HepG2 (cell line): ENCODE data around the gene PDLIM7. TPM values are rescaled to one million over a fixed set of nuclear protein-coding genes. Genes with fewer than 3 reads are reported as not detected.

Source experiments
- ATM ChIP-seq: fragments of 450-650 bp; IDR thresholded peaks from 2 replicates; pipeline ENCODE4 v1.7.1; 2017; ENCODE audit warnings: mild to moderate bottlenecking, borderline replicate concordance
- BRF2 ChIP-seq: sonication (generic); formaldehyde crosslinking; IDR thresholded peaks from 2 replicates; pipeline ENCODE4 v1.8.1; 2022; ENCODE audit warnings: mild to moderate bottlenecking, missing genetic modification reagents
- CBFB ChIP-seq: sonication (generic); formaldehyde crosslinking; IDR thresholded peaks from 2 replicates; pipeline ENCODE4 v1.4.0; 2020; ENCODE audit warnings: missing genetic modification reagents
- CSRNP2 ChIP-seq: sonication (generic); formaldehyde crosslinking; conservative IDR thresholded peaks from 2 replicates; pipeline ENCODE4 v1.8.0; 2022; ENCODE audit warnings: low read depth, missing genetic modification reagents
- EED ChIP-seq: sonication (generic); formaldehyde crosslinking; IDR thresholded peaks from 2 replicates; pipeline ENCODE4 v1.5.0; 2020; ENCODE audit warnings: mild to moderate bottlenecking, missing genetic modification reagents
- HMG20A ChIP-seq: IDR thresholded peaks from 2 replicates; pipeline ENCODE4 v1.6.1; 2016; ENCODE audit warnings: borderline replicate concordance
- ISX ChIP-seq: sonication (generic); formaldehyde crosslinking; conservative IDR thresholded peaks from 2 replicates; pipeline ENCODE4 v1.5.0; 2020; ENCODE audit warnings: missing genetic modification reagents
- JUN ChIP-seq: sonication (generic); formaldehyde crosslinking; IDR thresholded peaks from 2 replicates; pipeline ENCODE4 v1.4.0; 2020; ENCODE audit warnings: mild to moderate bottlenecking, missing genetic modification reagents
- JUND ChIP-seq: sonication (generic); formaldehyde crosslinking; IDR thresholded peaks from 2 replicates; pipeline ENCODE4 v1.8.0; 2022; ENCODE audit warnings: mild to moderate bottlenecking, missing genetic modification reagents
- KLF12 ChIP-seq: sonication (generic); formaldehyde crosslinking; IDR thresholded peaks from 2 replicates; pipeline ENCODE4 v1.4.0; 2020; ENCODE audit warnings: missing genetic modification reagents, borderline replicate concordance
- MNT ChIP-seq: fragments of 450-650 bp; IDR thresholded peaks from 2 replicates; pipeline ENCODE4 v1.6.1; 2016
- MXI1 ChIP-seq: IDR thresholded peaks from 3 replicates; pipeline ENCODE4 v1.6.1; 2012; ENCODE audit warnings: low read depth, low read length, inconsistent platforms, borderline replicate concordance
- PAX8 ChIP-seq: sonication (generic); formaldehyde crosslinking; IDR thresholded peaks from 2 replicates; pipeline ENCODE4 v1.8.0; 2022; ENCODE audit warnings: mild to moderate bottlenecking, missing genetic modification reagents, borderline replicate concordance
- POLR2A ChIP-seq, 2 experiments: IDR thresholded peaks; 2 replicates each; pipeline ENCODE4 v1.6.1; 2011; ENCODE audit warnings: low read depth in 2 of 2, low read length in 2 of 2, mild to moderate bottlenecking in 1 of 2, moderate library complexity in 1 of 2; ENCODE audit not compliant: insufficient read depth in 1 of 2
- SMARCC2 ChIP-seq: fragments of 450-650 bp; IDR thresholded peaks from 2 replicates; pipeline ENCODE4 v1.6.1; 2017; ENCODE audit warnings: antibody characterized with exemption, mild to moderate bottlenecking
- SP4 ChIP-seq: sonication (generic); formaldehyde crosslinking; IDR thresholded peaks from 2 replicates; pipeline ENCODE4 v1.8.1; 2023; ENCODE audit warnings: mild to moderate bottlenecking, missing genetic modification reagents
- SRF ChIP-seq: IDR thresholded peaks from 2 replicates; pipeline ENCODE4 v1.6.1; 2011; ENCODE audit warnings: mild to moderate bottlenecking, low read depth, low read length, moderate library complexity
- SRY ChIP-seq: sonication (generic); formaldehyde crosslinking; IDR thresholded peaks from 2 replicates; pipeline ENCODE4 v1.8.0; 2022; ENCODE audit warnings: mild to moderate bottlenecking, missing genetic modification reagents
- TRIM24 ChIP-seq: sonication (generic); formaldehyde crosslinking; IDR thresholded peaks from 2 replicates; pipeline ENCODE4 v1.8.0; 2022; ENCODE audit warnings: mild to moderate bottlenecking, missing genetic modification reagents
- ZMYM2 ChIP-seq: sonication (generic); formaldehyde crosslinking; IDR thresholded peaks from 2 replicates; pipeline ENCODE4 v1.8.0; 2022; ENCODE audit warnings: mild to moderate bottlenecking, missing genetic modification reagents
- ZNF460 ChIP-seq: sonication (generic); formaldehyde crosslinking; IDR thresholded peaks from 2 replicates; pipeline ENCODE4 v1.5.1; 2020; ENCODE audit warnings: missing genetic modification reagents, mild to moderate bottlenecking, borderline replicate concordance
- ZNF556 ChIP-seq: sonication (generic); formaldehyde crosslinking; IDR thresholded peaks from 2 replicates; pipeline ENCODE4 v1.4.0; 2020; ENCODE audit warnings: mild to moderate bottlenecking, missing genetic modification reagents, borderline replicate concordance
- ZNF577 ChIP-seq: sonication (generic); formaldehyde crosslinking; IDR thresholded peaks from 2 replicates; pipeline ENCODE4 v1.4.0; 2020; ENCODE audit warnings: mild to moderate bottlenecking, low read depth, missing genetic modification reagents, borderline replicate concordance
- polyA plus RNA-seq, 8 experiments: library from polyadenylated mRNA; depleted of rRNA in 3 of 8; stranded (reverse) in 7 of 8; unstranded in 1 of 8; fragments of >200 nt; fragmentation: Illumina TruSeq in 4 of 8; extraction: Trizol in 4 of 8; gene quantifications; 2 replicates each; pipeline versions ENCODE4 v1.2.1 to v1.2.3, GENCODE V29; 2011 to 2016; ENCODE audit warnings: low read depth in 4 of 8, missing spikeins in 1 of 8, mixed read lengths in 1 of 8; ENCODE audit not compliant: insufficient read depth in 1 of 8
- total RNA-seq, 5 experiments: library from RNA; depleted of rRNA; stranded (reverse); fragments of >200 nt; fragmentation: Illumina TruSeq; extraction: Trizol; gene quantifications; 2 replicates each; pipeline ENCODE4 v1.2.3, GENCODE V29; 2016; ENCODE audit warnings: low read depth in 1 of 5
- TF ChIP-seq, protein P1 (sequence below): sonication (generic); formaldehyde crosslinking; IDR thresholded peaks from 2 replicates; pipeline ENCODE4 v1.4.0; 2020; ENCODE audit warnings: missing genetic modification reagents

PDLIM7 gene
- total and polyA plus RNA-seq, 2 of the 13 experiments (the other 11 are each of a cell fraction or from before 2014, with no cell fraction given) = 21.1 to 31.3 TPM

GRCh38 chr5:177516601-177517568 is 19.5 kb upstream of the PDLIM7 start, which contains the start of gene DDX41 (continued):
- TF ChIP-seq ZNF460 (CRISPR knock-in tag) (no peak), CSRNP2 (no peak), MNT (peak; percentile 56), PAX8 (CRISPR knock-in tag) (no peak; the same call in 1 of the 2 replicates), SRY (CRISPR knock-in tag) (peak; percentile 83), BRF2 (peak; percentile 64; the same call in 1 of the 2 replicates), ZNF577 (0 out of 2 replicates have a peak, but pooled peaks have one; percentile 82), ISX (CRISPR knock-in tag) (0 out of 2 replicates have a peak, but pooled peaks have one; percentile 23), SRF (no peak; the same call in 1 of the 2 replicates), SP4 (CRISPR knock-in tag) (peak; percentile 96), HMG20A (CRISPR knock-in tag) (no peak), ZMYM2 (no peak), SMARCC2 (no peak), JUN (peak; percentile 61), ZNF556 (CRISPR knock-in tag) (peak; percentile 91), POLR2A (IDR thresholded peaks at IDR 0.05; ENCODE audit: insufficient read depth in 1 of 2, low read depth in 2 of 2, low read length in 2 of 2) (peak in 1 of 2 experiments; percentile 48; a peak in 1 of 4 replicates), EED (CRISPR knock-in tag) (no peak; the same call in 1 of the 2 replicates), CBFB (CRISPR knock-in tag) (peak; percentile 86), TRIM24 (CRISPR knock-in tag) (no peak), MXI1 (peak; percentile 91; the same call in 1 of the 3 replicates), JUND (peak; percentile 18; the same call in 1 of the 2 replicates), KLF12 (CRISPR knock-in tag) (peak; percentile 71; the same call in 1 of the 2 replicates), ATM (no peak)
- TF ChIP-seq, protein P1, sequence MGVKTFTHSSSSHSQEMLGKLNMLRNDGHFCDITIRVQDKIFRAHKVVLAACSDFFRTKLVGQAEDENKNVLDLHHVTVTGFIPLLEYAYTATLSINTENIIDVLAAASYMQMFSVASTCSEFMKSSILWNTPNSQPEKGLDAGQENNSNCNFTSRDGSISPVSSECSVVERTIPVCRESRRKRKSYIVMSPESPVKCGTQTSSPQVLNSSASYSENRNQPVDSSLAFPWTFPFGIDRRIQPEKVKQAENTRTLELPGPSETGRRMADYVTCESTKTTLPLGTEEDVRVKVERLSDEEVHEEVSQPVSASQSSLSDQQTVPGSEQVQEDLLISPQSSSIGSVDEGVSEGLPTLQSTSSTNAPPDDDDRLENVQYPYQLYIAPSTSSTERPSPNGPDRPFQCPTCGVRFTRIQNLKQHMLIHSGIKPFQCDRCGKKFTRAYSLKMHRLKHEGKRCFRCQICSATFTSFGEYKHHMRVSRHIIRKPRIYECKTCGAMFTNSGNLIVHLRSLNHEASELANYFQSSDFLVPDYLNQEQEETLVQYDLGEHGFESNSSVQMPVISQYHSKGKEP = no peak
